NB4 (cell line): ENCODE data around the gene EIF2B2.

Source experiments
- MAX ChIP-seq: IDR thresholded peaks from 2 replicates; pipeline ENCODE4 v1.6.1; 2011; ENCODE audit warnings: low read depth, low read length
- POLR2A ChIP-seq: IDR thresholded peaks from 2 replicates; pipeline ENCODE4 v1.6.1; 2011; ENCODE audit warnings: mild to moderate bottlenecking; ENCODE audit not compliant: insufficient read length; ENCODE audit errors: extremely low read depth

DNA sequence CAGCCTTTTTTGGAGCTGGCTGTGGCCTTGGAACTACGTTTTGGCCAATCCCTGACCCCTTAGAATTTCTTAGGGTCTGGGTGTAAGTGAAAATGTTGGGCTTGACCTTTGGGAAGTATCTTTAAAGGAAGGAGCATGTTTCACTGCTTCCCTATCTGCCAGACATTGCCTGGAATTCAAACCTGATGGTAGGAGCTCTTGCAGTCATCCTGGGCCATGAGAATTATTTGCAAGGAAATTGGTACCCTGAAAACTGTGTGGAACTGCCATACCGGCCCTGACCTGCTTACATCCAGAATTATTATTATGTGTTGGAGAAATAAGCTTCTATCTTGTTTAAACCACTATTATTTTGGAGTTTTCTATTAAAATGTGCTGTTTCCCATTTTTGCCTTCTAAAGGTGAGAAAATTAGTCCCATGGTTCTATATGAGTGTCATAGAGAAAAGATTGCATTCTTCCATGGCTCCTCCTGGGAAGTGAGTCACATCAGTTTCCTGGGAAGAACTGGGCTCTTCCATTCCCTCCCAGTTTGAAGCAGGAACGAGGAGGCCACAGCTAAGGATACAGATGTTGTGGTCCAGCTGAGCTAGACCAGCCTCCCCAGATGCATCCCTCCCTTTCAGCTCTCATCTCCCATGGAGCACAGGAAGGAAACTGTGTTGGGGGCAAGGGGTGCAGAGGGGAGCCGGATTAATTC is 37.8 kb upstream of the EIF2B2 start:
- TF ChIP-seq POLR2A (no peak), MAX (no peak)
